ENCODE results near the gene MXRA7. TPM values are rescaled to one million over a fixed set of nuclear protein-coding genes. Genes with fewer than 3 reads are reported as not detected.

Gene MXRA7
- total RNA-seq, 2 donors from 2014 or later: 241 to 341 TPM

DNA sequence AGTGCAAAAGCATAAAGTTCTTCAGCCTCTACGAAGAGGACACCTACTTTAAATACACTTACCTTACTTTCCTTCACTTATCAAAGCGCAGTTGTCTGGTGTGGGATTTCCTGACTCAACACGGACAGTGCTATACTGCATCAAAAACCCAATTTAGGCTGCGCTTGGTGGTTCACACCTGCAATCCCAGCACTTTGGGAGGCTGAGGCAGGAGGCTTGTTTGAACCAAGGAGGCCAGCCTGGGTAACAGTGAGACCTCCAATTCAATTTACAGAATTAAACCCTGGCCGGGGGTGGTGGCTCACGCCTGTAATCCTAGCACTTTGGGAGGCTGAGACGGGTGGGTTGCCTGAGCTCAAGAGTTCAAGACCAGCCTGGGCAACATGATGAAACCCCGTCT, 11.5 kb upstream of the MXRA7 start:
- TF ChIP-seq, protein P1, sequence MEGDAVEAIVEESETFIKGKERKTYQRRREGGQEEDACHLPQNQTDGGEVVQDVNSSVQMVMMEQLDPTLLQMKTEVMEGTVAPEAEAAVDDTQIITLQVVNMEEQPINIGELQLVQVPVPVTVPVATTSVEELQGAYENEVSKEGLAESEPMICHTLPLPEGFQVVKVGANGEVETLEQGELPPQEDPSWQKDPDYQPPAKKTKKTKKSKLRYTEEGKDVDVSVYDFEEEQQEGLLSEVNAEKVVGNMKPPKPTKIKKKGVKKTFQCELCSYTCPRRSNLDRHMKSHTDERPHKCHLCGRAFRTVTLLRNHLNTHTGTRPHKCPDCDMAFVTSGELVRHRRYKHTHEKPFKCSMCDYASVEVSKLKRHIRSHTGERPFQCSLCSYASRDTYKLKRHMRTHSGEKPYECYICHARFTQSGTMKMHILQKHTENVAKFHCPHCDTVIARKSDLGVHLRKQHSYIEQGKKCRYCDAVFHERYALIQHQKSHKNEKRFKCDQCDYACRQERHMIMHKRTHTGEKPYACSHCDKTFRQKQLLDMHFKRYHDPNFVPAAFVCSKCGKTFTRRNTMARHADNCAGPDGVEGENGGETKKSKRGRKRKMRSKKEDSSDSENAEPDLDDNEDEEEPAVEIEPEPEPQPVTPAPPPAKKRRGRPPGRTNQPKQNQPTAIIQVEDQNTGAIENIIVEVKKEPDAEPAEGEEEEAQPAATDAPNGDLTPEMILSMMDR (IDR thresholded peaks at IDR 0.05): no peak
- H3K36me3 ChIP-seq: peaks cover 62% of the 10 kb centered on the region
- no peaks in the 10 kb centered on the region for H3K27me3 ChIP-seq (replicated peaks; ENCODE audit: insufficient read depth)
- DNase-seq (ENCODE audit: low spot score): no peak
- H3K4me1 ChIP-seq (ENCODE audit: control insufficient read depth in 1 of 2, low read depth in 2 of 2): peaks cover 18 to 39% of the 10 kb centered on the region in 2 donors
- H3K9me3 ChIP-seq: no peaks in the 10 kb centered on the region
- no peak overlapping the region for H3K4me3 ChIP-seq
- ATAC-seq (ENCODE audit: insufficient number of reproducible peaks, low FRiP score, low read depth): no peak
- H3K27ac ChIP-seq: no peak overlapping the region

DNA sequence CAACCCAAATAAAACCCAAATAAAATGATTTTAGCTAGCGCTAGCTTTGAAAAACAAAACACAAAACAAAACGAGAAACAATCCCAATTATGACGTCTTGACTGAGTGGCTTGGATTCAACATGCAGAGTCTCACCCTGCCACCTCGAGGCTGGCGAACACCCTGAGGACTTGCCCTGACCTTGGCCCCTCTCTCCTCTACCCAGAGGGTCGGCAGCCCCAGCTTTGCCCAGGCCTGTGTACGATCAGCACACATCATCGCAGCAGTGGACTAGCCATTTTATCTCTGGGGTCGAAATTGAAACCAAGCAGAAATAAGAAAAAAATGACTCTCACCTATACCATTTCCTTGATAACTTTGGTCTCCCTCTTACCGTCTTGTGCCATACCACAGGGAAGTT, 10.7 kb upstream of the MXRA7 start:
- Histone ChIP-seq H3K9me3 (no peaks in the 10 kb centered on the region), H3K4me1 (ENCODE audit: control insufficient read depth in 1 of 2, low read depth in 2 of 2) (peaks cover 18 to 46% of the 10 kb centered on the region in 2 donors), H3K36me3 (peaks cover 66% of the 10 kb centered on the region), H3K27ac (no peak overlapping the region), H3K4me3 (no peak overlapping the region), H3K27me3 (replicated peaks; ENCODE audit: insufficient read depth) (no peaks in the 10 kb centered on the region)
- TF ChIP-seq, protein P1 (IDR thresholded peaks at IDR 0.05): no peak
- DNase-seq (ENCODE audit: low spot score) (no peak), ATAC-seq (ENCODE audit: insufficient number of reproducible peaks, low FRiP score, low read depth) (no peak)

GRCh38 chr17:76720941-76721340, 10.2 kb upstream of the MXRA7 start:
- no peak for ATAC-seq (ENCODE audit: insufficient number of reproducible peaks, low FRiP score, low read depth)
- H3K9me3 ChIP-seq: no peaks in the 10 kb centered on the region
- H3K27me3 ChIP-seq (replicated peaks; ENCODE audit: insufficient read depth): no peaks in the 10 kb centered on the region
- peaks cover 67% of the 10 kb centered on the region for H3K36me3 ChIP-seq
- peaks cover 18 to 49% of the 10 kb centered on the region in 2 donors for H3K4me1 ChIP-seq (ENCODE audit: control insufficient read depth in 1 of 2, low read depth in 2 of 2)
- no peak for DNase-seq (ENCODE audit: low spot score)
- no peak overlapping the region for H3K4me3 ChIP-seq
- TF ChIP-seq, protein P1 (IDR thresholded peaks at IDR 0.05): no peak
- no peak overlapping the region for H3K27ac ChIP-seq

- H3K4me3 ChIP-seq: no peak overlapping the region
- peaks cover 16 to 53% of the 10 kb centered on the region in 2 donors for H3K4me1 ChIP-seq (ENCODE audit: control insufficient read depth in 1 of 2, low read depth in 2 of 2)
- H3K27ac ChIP-seq: no peak overlapping the region
- peaks cover 67% of the 10 kb centered on the region for H3K36me3 ChIP-seq
- ATAC-seq (ENCODE audit: insufficient number of reproducible peaks, low FRiP score, low read depth) (no peak), DNase-seq (ENCODE audit: low spot score) (no peak)
- no peaks in the 10 kb centered on the region for H3K27me3 ChIP-seq (replicated peaks; ENCODE audit: insufficient read depth)
- TF ChIP-seq, protein P1 (IDR thresholded peaks at IDR 0.05): no peak
- H3K9me3 ChIP-seq: no peaks in the 10 kb centered on the region
These were observed 9.4 kb upstream of the MXRA7 start for GRCh38 chr17:76720211-76720610.

DNA sequence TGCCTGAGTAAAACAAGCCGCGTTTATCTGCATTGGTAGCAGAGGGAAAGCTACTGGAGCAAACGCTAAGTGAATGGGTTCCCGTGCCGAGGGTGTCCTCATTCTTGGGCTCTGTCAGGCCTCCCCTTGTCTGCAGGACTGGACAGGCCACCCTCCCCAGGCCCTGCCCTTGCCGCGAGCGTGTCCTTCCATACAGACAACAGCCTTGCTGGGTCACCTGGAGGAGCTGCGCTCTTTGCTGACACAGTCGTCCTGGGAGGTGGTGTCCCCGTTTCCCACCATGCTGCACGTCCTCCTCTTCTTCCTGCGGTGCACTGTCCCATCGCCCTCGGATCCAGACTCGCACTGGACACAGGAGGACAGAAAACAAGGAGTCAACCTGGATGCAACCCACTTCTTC, 7.8 kb upstream of the MXRA7 start:
- H3K4me3 ChIP-seq: no peak overlapping the region
- no peak for ATAC-seq (ENCODE audit: insufficient number of reproducible peaks, low FRiP score, low read depth)
- TF ChIP-seq, protein P1 (IDR thresholded peaks at IDR 0.05): no peak
- H3K4me1 ChIP-seq (ENCODE audit: control insufficient read depth in 1 of 2, low read depth in 2 of 2): peaks cover 3 to 47% of the 10 kb centered on the region in 2 donors
- peaks cover 73% of the 10 kb centered on the region for H3K36me3 ChIP-seq
- no peak for DNase-seq (ENCODE audit: low spot score)
- H3K9me3 ChIP-seq: no peaks in the 10 kb centered on the region
- no peak overlapping the region for H3K27ac ChIP-seq
- H3K27me3 ChIP-seq (replicated peaks; ENCODE audit: insufficient read depth): no peaks in the 10 kb centered on the region

Measured in thoracic aorta (tissue), 2 donors.